Omental fat pad (tissue), 4 donors: Measurements from ENCODE around the gene OR6F1. TPM values are rescaled to one million over a fixed set of nuclear protein-coding genes. Genes with fewer than 3 reads are reported as not detected.

ENCODE experiments used
- ATAC-seq: fragments of 150-250 bp; one replicate; pipeline ENCODE4 v1.9.1; 2016; ENCODE audit warnings: mild to moderate bottlenecking, moderate library complexity; ENCODE audit not compliant: low FRiP score
- DNase-seq: peaks from one replicate; pipeline ENCODE4 v3.0.0-alpha.2; 2019; ENCODE audit warnings: low spot score
- total RNA-seq, 4 donors: library from RNA; depleted of rRNA; stranded (reverse); fragments of >200 nt; gene quantifications; one replicate each; pipeline ENCODE4 v1.1.0, GENCODE V29; 2016
- TF ChIP-seq, protein P1 (sequence below), 3 donors: fragments of 450-650 bp; IDR thresholded peaks; one replicate each; pipeline ENCODE4 v1.5.1; 2016 to 2017; ENCODE audit warnings: antibody characterized with exemption in 3 of 3, mild to moderate bottlenecking in 3 of 3, moderate library complexity in 2 of 3

Gene OR6F1
- total RNA-seq, 4 donors from 2014 or later: not detected

- DNase-seq (no peak), ATAC-seq (no peak)
Measured at GRCh38 chr1:247681288-247681897, 35.1 kb downstream of the OR6F1 start.

GRCh38 chr1:247680171-247680570 lies 36.3 kb downstream of the OR6F1 start:
- TF ChIP-seq, protein P1, sequence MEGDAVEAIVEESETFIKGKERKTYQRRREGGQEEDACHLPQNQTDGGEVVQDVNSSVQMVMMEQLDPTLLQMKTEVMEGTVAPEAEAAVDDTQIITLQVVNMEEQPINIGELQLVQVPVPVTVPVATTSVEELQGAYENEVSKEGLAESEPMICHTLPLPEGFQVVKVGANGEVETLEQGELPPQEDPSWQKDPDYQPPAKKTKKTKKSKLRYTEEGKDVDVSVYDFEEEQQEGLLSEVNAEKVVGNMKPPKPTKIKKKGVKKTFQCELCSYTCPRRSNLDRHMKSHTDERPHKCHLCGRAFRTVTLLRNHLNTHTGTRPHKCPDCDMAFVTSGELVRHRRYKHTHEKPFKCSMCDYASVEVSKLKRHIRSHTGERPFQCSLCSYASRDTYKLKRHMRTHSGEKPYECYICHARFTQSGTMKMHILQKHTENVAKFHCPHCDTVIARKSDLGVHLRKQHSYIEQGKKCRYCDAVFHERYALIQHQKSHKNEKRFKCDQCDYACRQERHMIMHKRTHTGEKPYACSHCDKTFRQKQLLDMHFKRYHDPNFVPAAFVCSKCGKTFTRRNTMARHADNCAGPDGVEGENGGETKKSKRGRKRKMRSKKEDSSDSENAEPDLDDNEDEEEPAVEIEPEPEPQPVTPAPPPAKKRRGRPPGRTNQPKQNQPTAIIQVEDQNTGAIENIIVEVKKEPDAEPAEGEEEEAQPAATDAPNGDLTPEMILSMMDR (IDR thresholded peaks at IDR 0.05): no peak
- ATAC-seq (no peak), DNase-seq (no peak)

More at GRCh38 chr1:247681288-247681897, 35.1 kb downstream of the OR6F1 start:
- TF ChIP-seq, protein P1 (IDR thresholded peaks at IDR 0.05): peak in 1 of 3 donors; percentile 7

DNA sequence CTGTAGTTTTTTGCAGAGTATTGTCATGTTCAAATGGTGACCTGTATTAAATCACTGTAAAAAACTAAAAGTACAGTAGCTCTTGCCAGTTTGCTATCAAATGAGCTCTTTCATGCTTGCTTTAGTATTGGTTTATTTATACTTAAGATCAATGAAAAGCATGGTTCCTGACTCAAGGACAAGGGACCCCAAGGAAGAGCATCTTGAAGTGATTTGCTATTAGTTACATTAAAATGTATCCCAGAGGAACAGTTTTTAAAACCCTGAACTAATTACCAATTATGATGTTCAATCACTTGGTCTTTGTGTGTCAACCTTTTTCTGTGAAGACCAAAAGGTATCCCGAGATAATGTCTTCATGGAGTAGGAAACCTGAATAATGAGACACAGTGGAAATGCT lies 36.8 kb downstream of the OR6F1 start, which contains the start of gene OR13G1:
Gene OR13G1, minus strand, starts transcription at position 101 of the 400 bp plus-strand sequence. CDS start 6,698 bp downstream, outside the sequence.
- no peak for ATAC-seq
- TF ChIP-seq, protein P1 (IDR thresholded peaks at IDR 0.05): no peak
- DNase-seq: no peak

DNA sequence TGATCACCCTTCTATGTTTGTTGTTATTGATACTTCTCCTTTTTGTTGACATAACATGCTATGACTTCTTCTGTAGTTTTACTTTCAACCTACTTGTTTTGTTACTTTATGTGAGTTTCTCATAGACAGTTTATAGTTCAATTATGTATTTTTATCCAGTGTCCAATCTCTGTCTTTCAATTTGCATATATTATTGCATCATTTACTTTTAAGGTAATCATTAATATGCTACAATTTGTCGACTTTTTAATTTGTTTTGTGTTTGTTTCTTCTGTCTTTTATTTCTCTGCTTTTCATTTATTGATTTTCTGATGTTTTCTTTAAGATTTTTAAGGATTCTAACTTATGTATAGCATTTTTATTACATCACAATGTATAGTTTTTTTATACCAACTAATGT lies 47.2 kb downstream of the OR6F1 start:
- TF ChIP-seq, protein P1 (IDR thresholded peaks at IDR 0.05): no peak
- no peak for DNase-seq
- no peak for ATAC-seq

Other genes with a start within 250 kb of the OR6F1 start
- not detected for gene OR2C3, start 180.2 kb downstream of the OR6F1 start, total RNA-seq
- 1 to 10 TPM in 2 of 4 donors, under 1 TPM in 1, not detected in 1; 0.28 to 4.6 (median 2.3) TPM for gene GCSAML, start 167.5 kb downstream of the OR6F1 start, total RNA-seq
- gene OR2G2, start 128.3 kb downstream of the OR6F1 start, total RNA-seq: not detected
- not detected for gene OR2G3, start 111.1 kb downstream of the OR6F1 start, total RNA-seq
- gene OR13G1, start 36.9 kb downstream of the OR6F1 start, total RNA-seq: not detected
- gene OR14K1, start 22.0 kb upstream of the OR6F1 start, total RNA-seq: under 1 TPM in 1 of 4 donors, not detected in 3; 0.82 TPM
- not detected for gene OR14A2, start 31.5 kb upstream of the OR6F1 start, total RNA-seq
- not detected for gene OR1C1, start 43.9 kb upstream of the OR6F1 start, total RNA-seq
- gene OR14A16, start 107.5 kb upstream of the OR6F1 start, total RNA-seq: not detected
- gene OR11L1, start 125.2 kb upstream of the OR6F1 start, total RNA-seq: not detected
- 1 to 10 TPM in 2 of 4 donors, under 1 TPM in 2; 0.32 to 9.5 (median 1.1) TPM for gene TRIM58, start 140.5 kb upstream of the OR6F1 start, total RNA-seq
- gene OR2W3, start 178.9 kb upstream of the OR6F1 start, total RNA-seq: 1 to 10 TPM in 1 of 4 donors, not detected in 3; 3.5 TPM
- not detected for gene OR2T8, start 203.6 kb upstream of the OR6F1 start, total RNA-seq
- not detected for gene OR2AJ1, start 208.2 kb upstream of the OR6F1 start, total RNA-seq
- not detected for gene OR2L8, start 232.2 kb upstream of the OR6F1 start, total RNA-seq
- gene OR2AK2, start 248.6 kb upstream of the OR6F1 start, total RNA-seq: not detected